Measurements from ENCODE around the gene TSSC4. TPM values are rescaled to one million over a fixed set of nuclear protein-coding genes. Genes with fewer than 3 reads are reported as not detected.

Gene TSSC4
- total RNA-seq, 2 experiments from 2014 or later: 40.4 to 50.9 TPM

GRCh38 chr11:2426826-2427521 lies 26.4 kb downstream of the TSSC4 start:
- H2AFZ ChIP-seq (ENCODE audit: low read length): no peak overlapping the region
- no peak overlapping the region for H3K4me3 ChIP-seq (ENCODE audit: low read depth, low read length, poor library complexity, severe bottlenecking)
- H3K9me3 ChIP-seq (ENCODE audit: low read length): no peaks in the 10 kb centered on the region
- H3K4me2 ChIP-seq (ENCODE audit: low read length): no peak overlapping the region
- POLR2A ChIA-PET: no interaction called here
- H3K4me1 ChIP-seq (ENCODE audit: insufficient read depth, low read length, poor library complexity, severe bottlenecking): no peaks in the 10 kb centered on the region
- no peaks in the 10 kb centered on the region for H3K36me3 ChIP-seq (ENCODE audit: insufficient read depth, low read length)
- intact Hi-C loops (cut with micrococcal nuclease; ENCODE audit: unreplicated experiment): no loop called here
- BruUV-seq (replicated peaks): no TSS peak
- no peaks in the 10 kb centered on the region for H3K9me2 ChIP-seq (ENCODE audit: insufficient read depth, low read length)
- TF ChIP-seq EZH2phosphoT487 (IDR thresholded peaks at IDR 0.05; ENCODE audit: borderline replicate concordance, low read depth, low read length): no peak
- no peak for TF ChIP-seq CTCF (conservative IDR thresholded peaks at IDR 0.05; ENCODE audit: low read length)
- H4K20me1 ChIP-seq (ENCODE audit: insufficient read depth, low read length): no peaks in the 10 kb centered on the region
- H3K79me2 ChIP-seq (ENCODE audit: insufficient read depth, low read depth, low read length): no peaks in the 10 kb centered on the region
- CTCF ChIA-PET (ENCODE audit: unreplicated experiment): no interaction called here
- H3K27ac ChIP-seq (ENCODE audit: low read depth, low read length, poor library complexity, severe bottlenecking): no peak overlapping the region
- no peak for DNase-seq (ENCODE audit: low spot score)

GRCh38 chr11:2427721-2428321 lies 27.3 kb downstream of the TSSC4 start:
- TF ChIP-seq CTCF (conservative IDR thresholded peaks at IDR 0.05; ENCODE audit: low read length) (no peak), EZH2phosphoT487 (IDR thresholded peaks at IDR 0.05; ENCODE audit: borderline replicate concordance, low read depth, low read length) (no peak)
- POLR2A ChIA-PET: no interaction called here
- H3K4me3 ChIP-seq (ENCODE audit: low read depth, low read length, poor library complexity, severe bottlenecking): no peak overlapping the region
- H3K79me2 ChIP-seq (ENCODE audit: insufficient read depth, low read depth, low read length): no peaks in the 10 kb centered on the region
- H3K27ac ChIP-seq (ENCODE audit: low read depth, low read length, poor library complexity, severe bottlenecking): no peak overlapping the region
- H2AFZ ChIP-seq (ENCODE audit: low read length): no peak overlapping the region
- no peaks in the 10 kb centered on the region for H3K4me1 ChIP-seq (ENCODE audit: insufficient read depth, low read length, poor library complexity, severe bottlenecking)
- no peak for DNase-seq (ENCODE audit: low spot score)
- no peak overlapping the region for H3K4me2 ChIP-seq (ENCODE audit: low read length)
- CTCF ChIA-PET (ENCODE audit: unreplicated experiment): interaction anchor here (0.6 kb wide), 1 partner anchor 105 kb away, joined by 3 read pairs; no protein-coding TSS in a partner anchor
- H3K9me2 ChIP-seq (ENCODE audit: insufficient read depth, low read length): no peaks in the 10 kb centered on the region
- no peaks in the 10 kb centered on the region for H3K9me3 ChIP-seq (ENCODE audit: low read length)
- no peaks in the 10 kb centered on the region for H4K20me1 ChIP-seq (ENCODE audit: insufficient read depth, low read length)
- no peaks in the 10 kb centered on the region for H3K36me3 ChIP-seq (ENCODE audit: insufficient read depth, low read length)
- intact Hi-C loops (cut with micrococcal nuclease; ENCODE audit: unreplicated experiment): loop anchor here (1.0 to 2.0 kb wide), 2 partner anchors 103 to 461 kb away; no protein-coding TSS in a partner anchor
- BruUV-seq (replicated peaks): no TSS peak

GRCh38 chr11:2428322-2428795 lies 27.8 kb downstream of the TSSC4 start:
- Histone ChIP-seq H3K36me3 (ENCODE audit: insufficient read depth, low read length) (no peaks in the 10 kb centered on the region), H3K9me2 (ENCODE audit: insufficient read depth, low read length) (no peaks in the 10 kb centered on the region), H3K4me3 (ENCODE audit: low read depth, low read length, poor library complexity, severe bottlenecking) (no peak overlapping the region), H3K79me2 (ENCODE audit: insufficient read depth, low read depth, low read length) (no peaks in the 10 kb centered on the region), H4K20me1 (ENCODE audit: insufficient read depth, low read length) (no peaks in the 10 kb centered on the region), H3K4me2 (ENCODE audit: low read length) (no peak overlapping the region), H3K27ac (ENCODE audit: low read depth, low read length, poor library complexity, severe bottlenecking) (no peak overlapping the region), H3K4me1 (ENCODE audit: insufficient read depth, low read length, poor library complexity, severe bottlenecking) (no peaks in the 10 kb centered on the region), H3K9me3 (ENCODE audit: low read length) (no peaks in the 10 kb centered on the region), H2AFZ (ENCODE audit: low read length) (no peak overlapping the region)
- ChIA-PET CTCF (ENCODE audit: unreplicated experiment) (no interaction called here), POLR2A (no interaction called here)
- intact Hi-C loops (cut with micrococcal nuclease; ENCODE audit: unreplicated experiment): loop anchor here (1.0 to 2.0 kb wide), 2 partner anchors 103 to 460 kb away; no protein-coding TSS in a partner anchor
- peak; percentile 73 for DNase-seq (ENCODE audit: low spot score)
- no TSS peak for BruUV-seq (replicated peaks)
- TF ChIP-seq CTCF (conservative IDR thresholded peaks at IDR 0.05; ENCODE audit: low read length): peak; percentile 94
- TF ChIP-seq EZH2phosphoT487 (IDR thresholded peaks at IDR 0.05; ENCODE audit: borderline replicate concordance, low read depth, low read length): no peak

Measured in OCI-LY7 (cell line).